A549 treated with Hydrocortisone at 1 μM for 4 hours (cell line): ENCODE measurements around the gene DQX1. TPM values are rescaled to one million over a fixed set of nuclear protein-coding genes. Genes with fewer than 3 reads are reported as not detected.

Source experiments
- total RNA-seq: library from RNA; stranded (reverse); fragments of 200-300 nt; extraction: Qiagen RNA extraction; gene quantifications from 5 replicates; pipeline ENCODE4 v1.2.3, GENCODE V29; 2022

Gene DQX1, protein sequence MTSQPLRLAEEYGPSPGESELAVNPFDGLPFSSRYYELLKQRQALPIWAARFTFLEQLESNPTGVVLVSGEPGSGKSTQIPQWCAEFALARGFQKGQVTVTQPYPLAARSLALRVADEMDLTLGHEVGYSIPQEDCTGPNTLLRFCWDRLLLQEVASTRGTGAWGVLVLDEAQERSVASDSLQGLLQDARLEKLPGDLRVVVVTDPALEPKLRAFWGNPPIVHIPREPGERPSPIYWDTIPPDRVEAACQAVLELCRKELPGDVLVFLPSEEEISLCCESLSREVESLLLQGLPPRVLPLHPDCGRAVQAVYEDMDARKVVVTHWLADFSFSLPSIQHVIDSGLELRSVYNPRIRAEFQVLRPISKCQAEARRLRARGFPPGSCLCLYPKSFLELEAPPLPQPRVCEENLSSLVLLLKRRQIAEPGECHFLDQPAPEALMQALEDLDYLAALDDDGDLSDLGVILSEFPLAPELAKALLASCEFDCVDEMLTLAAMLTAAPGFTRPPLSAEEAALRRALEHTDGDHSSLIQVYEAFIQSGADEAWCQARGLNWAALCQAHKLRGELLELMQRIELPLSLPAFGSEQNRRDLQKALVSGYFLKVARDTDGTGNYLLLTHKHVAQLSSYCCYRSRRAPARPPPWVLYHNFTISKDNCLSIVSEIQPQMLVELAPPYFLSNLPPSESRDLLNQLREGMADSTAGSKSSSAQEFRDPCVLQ
- total RNA-seq = 0.03 to 0.10 TPM (median 0.07 TPM) in 4 of 5 replicates, not detected in the other

DNA sequence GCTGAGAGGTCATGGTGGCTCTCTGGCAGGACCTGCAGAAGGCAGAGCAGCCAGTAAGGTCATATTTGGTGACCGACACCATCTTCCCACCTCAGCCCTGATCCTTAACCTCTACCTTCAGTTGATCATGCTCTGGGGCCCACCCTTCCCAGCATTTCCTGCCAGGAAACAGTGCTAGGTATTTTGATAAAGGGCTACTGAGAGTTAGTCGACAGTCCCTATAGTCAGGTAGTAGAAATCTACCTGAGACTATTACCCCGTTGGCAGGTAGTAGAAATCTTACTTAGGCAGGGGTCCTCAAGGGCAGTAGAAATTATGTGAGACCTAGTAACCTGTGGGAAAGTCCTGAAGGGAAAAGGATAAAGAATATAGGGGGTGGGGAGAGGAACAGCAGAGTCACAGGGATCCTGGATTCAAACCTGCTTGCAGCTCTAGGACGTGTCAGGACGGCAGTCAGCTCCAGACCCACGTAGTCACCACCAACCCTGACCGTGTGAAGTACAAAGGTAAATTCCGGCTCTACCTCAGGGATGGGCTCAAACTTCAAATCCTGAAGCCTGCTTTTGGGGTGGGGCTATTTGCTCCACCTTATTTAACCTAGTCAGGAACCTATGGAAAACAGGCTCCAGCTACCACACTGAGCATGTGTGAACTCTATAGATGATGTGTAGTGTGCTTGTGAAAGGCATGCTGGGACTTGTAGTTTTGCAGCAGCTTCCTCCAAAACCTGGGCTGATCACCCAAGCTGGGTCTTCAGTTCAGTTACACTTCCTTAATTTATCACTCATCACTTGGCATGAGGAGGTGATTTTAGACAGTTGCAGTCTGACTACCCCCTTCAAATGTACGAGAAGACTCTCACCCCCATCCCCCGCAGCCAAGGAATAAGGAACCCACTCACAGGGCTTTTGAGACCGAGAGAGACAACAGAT lies at the start of gene DQX1:
Gene DQX1 (minus strand): TSS at position 515 of the 932 bp plus-strand sequence. CDS start 502 bp downstream, at position 13.

DNA sequence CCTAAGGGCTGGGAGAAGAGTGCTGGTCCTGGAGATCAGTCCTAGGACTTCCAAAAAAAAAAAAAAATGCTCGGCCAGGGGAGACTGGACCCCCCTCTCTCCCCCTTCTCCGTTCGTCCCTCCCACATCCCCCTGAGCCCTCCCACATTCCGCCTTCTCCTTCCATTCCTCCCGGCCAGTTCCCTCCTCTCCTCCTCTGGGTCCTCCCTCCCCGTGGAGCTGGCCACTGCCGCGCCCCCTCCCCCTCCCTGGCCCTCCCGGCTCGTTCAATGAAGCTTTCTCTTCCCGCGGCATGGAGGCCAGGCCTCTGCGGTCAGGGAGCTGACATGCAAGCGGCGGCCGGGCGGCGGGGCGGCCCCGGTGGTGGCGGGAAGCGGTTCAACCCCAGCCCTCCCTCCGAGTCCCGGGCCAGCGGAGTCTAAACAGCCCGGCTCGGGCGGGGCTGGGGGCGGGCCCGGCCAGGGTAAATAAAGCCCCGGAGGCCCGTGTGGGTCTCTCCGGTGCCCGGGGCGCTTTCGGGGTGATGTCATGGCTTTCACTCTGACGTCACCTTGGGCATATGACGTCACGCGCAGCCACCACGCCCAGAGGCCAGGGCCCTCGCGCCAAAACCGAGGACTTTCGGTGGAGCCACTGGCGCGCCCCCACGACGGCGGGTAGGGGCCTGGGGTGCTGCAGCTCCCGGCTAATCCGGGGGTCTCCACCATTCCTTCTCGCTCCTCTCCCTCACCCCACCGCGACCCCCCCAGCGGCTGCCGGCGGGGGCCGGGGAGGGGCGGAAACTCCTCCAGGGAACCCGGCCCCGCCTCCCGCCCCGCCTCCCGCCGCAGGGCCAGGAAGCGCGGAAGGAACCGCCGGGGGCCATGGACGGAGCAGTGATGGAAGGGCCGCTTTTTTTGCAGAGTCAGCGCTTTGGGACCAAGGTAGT lies 28.1 kb upstream of the DQX1 start, which contains the start of the genes DOK1 and LOXL3:
Gene DOK1 (plus strand): TSS at position 829 of the 928 bp plus-strand sequence. CDS start 35 bp downstream, at position 864.
Gene LOXL3 (minus strand): TSS at position 51 of the 928 bp plus-strand sequence. CDS start 1,308 bp downstream, outside the sequence.

DNA sequence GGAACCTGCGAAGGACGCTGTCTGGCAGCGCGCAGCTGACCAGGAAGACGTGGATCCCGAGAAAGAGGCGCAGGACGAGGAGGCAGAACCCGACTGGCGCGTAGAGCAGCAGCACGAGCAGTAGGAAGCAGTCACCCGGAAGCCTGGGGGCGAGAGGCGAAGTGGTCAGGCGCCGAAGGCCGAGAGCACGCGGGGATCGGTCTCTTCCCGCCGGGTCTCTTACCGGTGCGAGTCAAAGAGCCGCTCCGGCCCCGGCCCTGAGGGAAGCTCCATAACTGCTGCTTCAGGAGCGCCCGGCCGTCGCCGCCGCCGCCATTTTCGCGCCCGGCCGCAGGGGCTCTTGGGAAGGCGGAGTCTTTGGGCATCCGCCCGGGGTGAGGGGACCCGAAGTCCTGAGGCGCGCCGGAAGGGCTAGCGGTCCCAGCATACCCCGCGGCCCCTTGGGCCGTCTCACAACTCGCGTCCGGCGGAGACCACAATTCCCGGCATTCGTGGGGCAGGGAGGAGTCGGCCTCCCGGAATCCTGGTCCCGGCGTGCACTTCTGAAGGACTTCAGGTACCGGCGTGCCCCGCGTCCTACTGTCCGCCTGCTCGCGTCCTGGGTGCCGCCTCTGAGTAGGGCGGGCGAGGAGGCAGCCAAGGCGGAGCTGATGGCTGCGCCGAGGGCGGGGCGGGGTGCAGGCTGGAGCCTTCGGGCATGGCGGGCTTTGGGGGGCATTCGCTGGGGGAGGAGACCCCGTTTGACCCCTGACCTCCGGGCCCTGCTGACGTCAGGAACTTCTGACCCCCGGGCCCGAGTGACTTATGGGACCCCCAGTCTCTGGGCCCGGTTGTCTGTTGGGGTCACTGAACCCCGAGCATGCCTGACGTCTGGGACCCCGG lies 3.6 kb upstream of the DQX1 start, which contains the start of the genes AUP1 and HTRA2:
Gene AUP1 (minus strand): TSS at position 350 of the 882 bp plus-strand sequence. CDS start 77 bp downstream, at position 273.
Gene HTRA2 (plus strand): TSS at position 577 of the 882 bp plus-strand sequence. CDS start 74 bp downstream, at position 651.

DNA sequence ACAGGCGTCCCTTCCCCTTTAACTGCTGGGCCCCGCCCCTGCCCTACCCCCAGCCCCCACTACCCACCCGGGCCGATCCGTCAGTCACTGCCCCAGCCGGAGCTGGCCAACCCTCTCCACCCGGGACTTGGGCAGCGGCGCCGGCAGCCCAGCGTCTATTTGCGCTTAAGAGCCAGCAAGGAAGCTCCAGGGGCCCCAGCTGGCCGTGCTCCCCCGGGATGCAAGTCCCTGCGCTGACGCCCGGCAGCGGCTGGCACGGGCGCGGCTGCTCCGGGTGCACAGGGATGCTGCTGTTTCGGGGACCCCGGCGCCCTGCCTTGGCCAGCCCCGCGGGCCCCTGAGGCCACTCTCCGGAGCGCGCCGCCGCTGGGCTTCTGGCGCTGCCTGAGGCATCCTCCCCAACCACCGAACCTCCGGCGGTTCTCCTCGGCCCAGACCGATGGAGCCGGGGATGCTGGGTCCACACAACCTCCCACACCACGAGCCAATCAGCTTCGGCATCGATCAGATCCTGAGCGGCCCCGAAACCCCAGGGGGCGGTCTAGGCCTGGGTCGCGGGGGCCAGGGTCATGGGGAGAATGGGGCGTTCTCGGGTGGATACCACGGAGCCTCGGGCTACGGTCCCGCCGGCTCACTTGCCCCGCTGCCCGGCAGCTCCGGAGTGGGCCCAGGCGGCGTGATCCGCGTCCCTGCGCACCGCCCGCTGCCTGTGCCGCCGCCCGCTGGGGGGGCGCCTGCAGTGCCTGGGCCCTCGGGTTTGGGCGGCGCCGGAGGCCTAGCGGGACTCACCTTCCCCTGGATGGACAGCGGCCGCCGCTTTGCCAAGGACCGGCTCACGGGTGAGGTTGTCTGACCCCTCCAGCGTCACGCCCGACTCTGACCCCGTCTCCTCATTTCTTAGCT lies 11.4 kb downstream of the DQX1 start, which contains the start of gene TLX2:
Gene TLX2 (plus strand): TSS at position 83 of the 903 bp plus-strand sequence. CDS start 357 bp downstream, at position 440.

DNA sequence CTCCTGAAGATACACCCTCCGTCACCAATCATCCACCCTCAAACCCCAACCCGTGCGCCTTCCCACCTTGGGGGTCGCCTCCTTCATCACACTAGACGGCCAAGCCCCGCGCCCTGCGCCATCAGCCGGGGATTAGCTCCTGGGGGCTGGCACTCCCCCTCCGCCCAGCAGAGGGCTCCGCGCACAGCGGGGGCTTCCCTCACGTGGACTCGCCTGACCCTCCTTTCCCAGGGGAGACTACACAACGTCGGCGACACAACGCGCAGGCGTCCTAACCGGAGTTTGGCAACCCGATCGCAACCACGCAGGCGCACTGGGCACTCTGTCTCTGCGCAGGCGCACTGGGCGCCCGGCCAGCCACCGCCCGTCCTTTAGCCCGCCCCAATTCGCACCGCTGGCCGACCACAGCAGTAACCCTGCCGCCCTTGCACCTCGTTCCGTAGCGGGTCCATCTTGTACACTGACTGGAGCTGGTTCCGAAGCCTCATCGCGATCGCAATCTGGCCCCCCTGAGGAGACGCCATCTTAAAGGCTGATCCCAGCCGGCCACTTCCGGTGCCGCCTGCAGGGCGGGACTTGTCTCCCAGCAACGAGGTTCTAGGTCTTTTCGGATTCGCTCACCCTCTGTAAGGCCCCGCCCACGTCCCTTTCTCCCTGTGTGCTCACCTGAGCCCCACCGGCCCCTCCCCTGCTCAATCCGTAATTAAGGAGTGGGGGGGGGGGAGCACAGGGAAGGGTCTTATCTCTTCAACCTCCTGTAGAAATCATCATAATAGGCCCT lies 18.7 kb downstream of the DQX1 start, which contains the start of gene PCGF1:
Gene PCGF1 (minus strand): TSS at position 551 of the 781 bp plus-strand sequence. CDS start 27 bp downstream, at position 524.

DNA sequence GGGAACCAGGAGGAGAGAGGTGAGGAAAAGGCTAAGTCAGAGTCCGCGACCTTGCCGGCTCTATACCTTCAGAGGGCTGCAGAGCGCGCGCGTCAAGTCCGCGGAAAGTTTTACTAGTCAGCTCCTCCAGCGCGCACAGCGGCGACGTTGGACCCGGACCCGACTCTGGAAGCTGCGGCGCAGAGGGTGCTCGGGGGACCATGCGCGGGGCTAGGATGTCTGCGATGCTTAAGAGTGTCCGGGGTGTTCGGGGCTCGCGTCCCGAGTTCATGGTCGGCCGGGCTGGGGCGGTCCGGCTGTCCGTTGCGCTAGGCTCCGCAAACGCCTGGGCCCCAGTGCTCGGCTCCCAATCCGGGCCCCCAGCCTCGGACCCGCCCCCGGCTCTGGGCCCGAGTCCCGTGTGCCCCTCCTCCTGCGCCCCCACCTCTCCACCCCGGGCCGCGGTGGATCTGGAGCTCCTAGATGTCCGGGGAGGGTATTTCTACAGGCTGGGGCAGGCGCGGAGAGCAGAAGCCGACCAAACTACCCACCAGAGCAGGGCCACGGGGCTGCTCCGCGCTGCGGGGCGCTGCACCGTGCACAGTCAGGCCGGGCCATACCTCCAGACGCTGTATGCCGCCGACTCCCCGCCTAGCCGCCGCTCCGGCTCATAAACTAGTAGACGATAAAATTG lies 26.6 kb downstream of the DQX1 start, which contains the start of gene LBX2:
Gene LBX2 (minus strand): TSS at position 337 of the 673 bp plus-strand sequence. CDS start 66 bp downstream, at position 271.

DNA sequence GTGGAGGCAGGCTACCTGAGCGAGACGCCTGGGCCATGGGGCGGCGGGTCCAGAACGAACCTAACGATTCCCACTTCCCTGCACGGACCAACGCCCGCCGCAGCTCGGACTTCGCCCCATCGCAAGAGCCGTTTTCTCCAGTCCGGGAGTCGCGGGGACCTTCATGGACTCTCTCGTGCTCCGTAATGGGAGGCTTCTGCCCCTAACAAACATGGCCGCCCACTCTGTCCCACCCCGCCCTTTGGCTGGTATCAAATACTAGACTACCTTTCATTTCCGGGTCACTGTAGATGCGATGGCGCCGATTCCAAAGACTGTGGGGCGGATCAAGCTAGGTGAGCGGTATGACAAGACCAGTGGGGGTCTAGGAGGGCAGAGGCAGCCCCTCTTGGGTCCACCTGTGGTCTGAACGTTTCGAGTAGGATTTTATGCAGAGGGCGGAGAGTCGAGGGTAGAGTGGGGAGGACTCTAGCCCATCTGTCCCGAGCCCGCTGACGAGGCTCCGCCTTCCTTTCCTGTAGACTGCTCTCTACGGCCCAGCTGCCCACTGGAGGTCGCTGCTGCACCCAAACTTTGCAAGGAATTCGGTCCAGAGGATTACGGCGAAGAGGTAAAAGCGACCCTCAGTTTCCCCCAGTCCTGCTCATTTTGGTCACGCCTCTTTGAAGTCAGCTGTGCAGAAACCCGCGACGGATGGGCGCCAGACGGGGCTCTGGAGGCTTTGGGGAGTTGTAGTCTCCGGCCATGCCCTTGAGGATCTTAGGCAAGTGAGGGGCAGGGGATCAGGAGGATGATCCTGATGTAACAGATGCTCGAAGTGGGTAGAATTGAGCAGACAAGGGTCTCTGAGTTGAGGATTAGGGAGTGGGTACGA lies 43.0 kb downstream of the DQX1 start, which contains the start of the genes CCDC142 and TTC31:
Gene CCDC142 (minus strand): TSS at position 198 of the 874 bp plus-strand sequence. CDS start 161 bp downstream, at position 37.
Gene TTC31 (plus strand): TSS at position 281 of the 874 bp plus-strand sequence. CDS start 15 bp downstream, at position 296.

DNA sequence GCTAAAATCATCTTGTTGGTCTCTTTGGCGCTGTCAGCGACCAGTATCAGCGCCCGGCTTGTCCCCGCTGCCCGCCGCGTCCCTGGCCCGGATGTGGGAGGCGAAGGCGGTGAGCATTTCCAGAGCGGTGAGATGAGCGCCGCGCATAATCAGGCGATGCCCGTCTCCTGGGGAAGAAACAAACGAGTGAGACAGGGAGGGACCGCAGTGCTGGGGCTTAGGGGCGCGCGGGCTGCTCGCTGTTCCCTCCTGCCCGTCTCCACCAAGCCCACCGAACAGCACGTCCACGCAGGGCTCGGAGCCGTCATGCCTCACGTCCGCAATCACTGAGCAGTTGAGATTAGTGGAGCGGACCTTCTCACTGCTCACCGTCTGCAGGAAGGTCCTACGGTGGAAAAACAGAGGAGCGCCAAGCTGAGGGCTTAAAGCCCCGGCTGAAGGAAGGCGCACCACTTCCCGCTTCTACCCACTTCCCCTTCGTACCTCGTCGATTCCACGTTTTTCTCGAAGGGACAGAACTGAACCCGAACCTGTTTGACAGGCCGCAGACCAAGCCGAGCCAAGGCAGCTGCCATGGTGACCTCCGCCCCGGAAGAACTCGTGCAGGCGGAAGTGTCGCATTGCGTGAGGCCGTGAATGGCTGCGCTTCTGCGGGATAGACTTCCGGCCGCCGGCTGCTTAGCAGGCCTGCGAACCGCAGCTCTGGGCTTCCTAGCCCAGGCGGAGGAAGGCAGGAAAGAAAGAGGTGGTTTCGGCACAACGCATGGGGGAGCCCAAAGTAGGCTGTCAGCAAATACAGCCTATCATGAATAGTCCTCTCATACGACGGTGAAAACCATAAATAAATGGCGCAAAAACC lies 53.7 kb downstream of the DQX1 start, which contains the start of gene MRPL53:
Gene MRPL53 (minus strand): TSS at position 595 of the 859 bp plus-strand sequence. CDS start 20 bp downstream, at position 575.

Other genes starting within 250 kb of the DQX1 start
- 0.31 to 0.47 TPM (median 0.42 TPM) in 5 replicates for gene SLC4A5, start 182.8 kb downstream of the DQX1 start, total RNA-seq
- gene DCTN1, start 145.9 kb downstream of the DQX1 start, total RNA-seq = 120 to 153 TPM (median 146 TPM) in 5 replicates
- 3.0 to 3.5 TPM (median 3.1 TPM) in 5 replicates for gene C2orf81, start 104.6 kb downstream of the DQX1 start, total RNA-seq
- 78.4 to 89.5 TPM (median 88.9 TPM) in 5 replicates for gene WDR54, start 104.5 kb downstream of the DQX1 start, total RNA-seq
- gene RTKN, start 84.3 kb downstream of the DQX1 start, total RNA-seq = 20.2 to 26.0 TPM (median 21.9 TPM) in 5 replicates
- 44.8 to 56.4 TPM (median 51.5 TPM) in 5 replicates for gene INO80B, start 71.1 kb downstream of the DQX1 start, total RNA-seq
- 55.6 to 85.5 TPM (median 80.0 TPM) in 5 replicates for gene WBP1, start 67.8 kb downstream of the DQX1 start, total RNA-seq
- 47.8 to 53.0 TPM (median 51.0 TPM) in 5 replicates for gene MOGS, start 60.8 kb downstream of the DQX1 start, total RNA-seq
- gene MRPL53, start 53.6 kb downstream of the DQX1 start, total RNA-seq = 84.4 to 153 TPM (median 139 TPM) in 5 replicates
- 10.5 to 14.8 TPM (median 13.4 TPM) in 5 replicates for gene CCDC142, start 43.2 kb downstream of the DQX1 start, total RNA-seq
- 14.4 to 17.7 TPM (median 16.2 TPM) in 5 replicates for gene TTC31, start 43.1 kb downstream of the DQX1 start, total RNA-seq
- 2.4 to 4.3 TPM (median 3.6 TPM) in 5 replicates for gene LBX2, start 26.6 kb downstream of the DQX1 start, total RNA-seq
- 30.9 to 37.4 TPM (median 34.0 TPM) in 5 replicates for gene PCGF1, start 18.5 kb downstream of the DQX1 start, total RNA-seq
- gene TLX2, start 11.8 kb downstream of the DQX1 start, total RNA-seq = 0.08 to 0.35 TPM (median 0.27 TPM) in 5 replicates
- 199 to 248 TPM (median 238 TPM) in 5 replicates for gene AUP1, start 3.5 kb upstream of the DQX1 start, total RNA-seq
- 37.9 to 42.6 TPM (median 40.5 TPM) in 5 replicates for gene HTRA2, start 3.7 kb upstream of the DQX1 start, total RNA-seq
- 0.28 to 0.57 TPM (median 0.40 TPM) in 5 replicates for gene LOXL3, start 27.7 kb upstream of the DQX1 start, total RNA-seq
- 4.1 to 5.3 TPM (median 4.2 TPM) in 5 replicates for gene DOK1, start 28.5 kb upstream of the DQX1 start, total RNA-seq
- gene M1AP, start 122.1 kb upstream of the DQX1 start, total RNA-seq = 0.03 TPM in 1 of 5 replicates, not detected in the others
- gene SEMA4F, start 128.0 kb upstream of the DQX1 start, total RNA-seq = 9.2 to 12.6 TPM (median 11.9 TPM) in 5 replicates